NCI-H446 (cell line): ENCODE results near the gene SEPTIN1.
"Not testable (repeated sequence)": the region's sequence is repeated elsewhere in the genome, so short reads cannot be mapped to it uniquely, and the experiment has no call there.

Experiments used
- DNase-seq, 2 experiments: peaks; one replicate each; lab custom pipeline; 2025; lab: John Stamatoyannopoulos, UW

SEPTIN1 gene

DNA sequence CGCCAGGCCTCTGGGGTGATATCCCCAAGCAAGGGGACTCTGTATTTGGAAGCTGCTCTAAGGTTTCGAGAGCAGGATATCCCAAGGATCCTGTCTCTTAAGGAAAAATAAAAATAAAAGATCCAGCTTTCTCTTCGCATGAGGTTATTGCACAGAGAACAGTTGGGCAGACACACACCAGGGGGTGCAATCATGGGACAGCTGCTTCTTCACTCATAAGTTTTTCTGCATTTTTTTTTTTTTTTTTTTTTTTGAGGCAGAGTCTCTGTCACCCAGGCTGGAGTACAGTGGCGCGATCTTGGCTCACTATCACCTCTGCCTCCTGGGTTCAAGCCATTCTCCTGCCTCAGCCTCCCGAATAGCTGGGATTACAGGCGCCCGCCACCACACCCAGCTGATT, 40.4 kb downstream of the SEPTIN1 start:
- DNase-seq = not testable (repeated sequence)

- no peak for DNase-seq
These were observed 41.7 kb downstream of the SEPTIN1 start for GRCh38 chr16:30340621-30341020.

GRCh38 chr16:30338715-30339114, 43.6 kb downstream of the SEPTIN1 start:
- not testable (repeated sequence) for DNase-seq

DNA sequence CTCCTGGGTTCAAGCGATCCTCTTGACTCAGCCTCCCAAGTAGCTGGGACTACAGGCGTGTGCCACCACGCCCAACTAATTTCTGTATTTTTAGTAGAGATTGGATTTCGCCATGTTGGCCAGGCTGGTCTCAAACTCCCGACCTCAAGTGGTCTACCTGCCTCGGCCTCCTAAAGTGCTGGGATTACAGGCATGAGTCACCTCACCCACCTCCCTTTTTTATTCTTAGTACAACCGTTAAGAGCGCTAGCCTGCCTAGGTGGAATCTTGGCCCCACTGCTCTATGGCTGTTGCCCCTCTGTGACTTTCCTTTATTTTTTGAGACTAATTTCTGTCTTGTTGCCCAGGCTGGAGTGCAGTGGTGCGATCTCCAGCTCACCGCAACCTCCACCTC, 44.4 kb downstream of the SEPTIN1 start:
- DNase-seq = not testable (repeated sequence)

- peak in 1 of 2 experiments; percentile 44 for DNase-seq
These were observed 46.5 kb downstream of the SEPTIN1 start for GRCh38 chr16:30335598-30336474.

GRCh38 chr16:30335028-30335597, 47.2 kb downstream of the SEPTIN1 start:
- DNase-seq = peak; percentile 29 to 84

GRCh38 chr16:30334473-30334989, 47.8 kb downstream of the SEPTIN1 start:
- peak; percentile 60 to 80 for DNase-seq
